ENCODE results near the gene LRP6.

Gene LRP6

DNA sequence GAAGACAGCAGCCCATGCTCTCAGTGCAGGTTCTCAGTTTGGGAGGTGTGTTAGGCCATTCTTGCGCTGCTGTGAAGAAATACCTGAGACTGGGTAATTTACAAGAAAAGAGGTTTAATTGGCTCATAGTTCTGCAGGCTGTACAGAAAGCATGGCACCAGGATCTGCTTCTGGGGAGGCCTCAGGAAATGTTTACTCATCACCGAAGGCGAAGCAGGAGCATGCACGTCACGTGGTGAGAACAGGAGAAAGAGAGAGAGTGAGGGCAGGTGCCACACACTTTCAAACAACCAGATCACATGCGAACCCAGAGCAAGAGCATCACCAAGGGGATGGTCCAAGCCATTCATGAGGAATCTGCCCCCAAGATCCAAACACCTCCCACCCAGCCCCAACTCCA, 9.0 kb upstream of the LRP6 start:
- no peak for DNase-seq (ENCODE audit: insufficient read length, low spot score)
- TF ChIP-seq, protein P1, sequence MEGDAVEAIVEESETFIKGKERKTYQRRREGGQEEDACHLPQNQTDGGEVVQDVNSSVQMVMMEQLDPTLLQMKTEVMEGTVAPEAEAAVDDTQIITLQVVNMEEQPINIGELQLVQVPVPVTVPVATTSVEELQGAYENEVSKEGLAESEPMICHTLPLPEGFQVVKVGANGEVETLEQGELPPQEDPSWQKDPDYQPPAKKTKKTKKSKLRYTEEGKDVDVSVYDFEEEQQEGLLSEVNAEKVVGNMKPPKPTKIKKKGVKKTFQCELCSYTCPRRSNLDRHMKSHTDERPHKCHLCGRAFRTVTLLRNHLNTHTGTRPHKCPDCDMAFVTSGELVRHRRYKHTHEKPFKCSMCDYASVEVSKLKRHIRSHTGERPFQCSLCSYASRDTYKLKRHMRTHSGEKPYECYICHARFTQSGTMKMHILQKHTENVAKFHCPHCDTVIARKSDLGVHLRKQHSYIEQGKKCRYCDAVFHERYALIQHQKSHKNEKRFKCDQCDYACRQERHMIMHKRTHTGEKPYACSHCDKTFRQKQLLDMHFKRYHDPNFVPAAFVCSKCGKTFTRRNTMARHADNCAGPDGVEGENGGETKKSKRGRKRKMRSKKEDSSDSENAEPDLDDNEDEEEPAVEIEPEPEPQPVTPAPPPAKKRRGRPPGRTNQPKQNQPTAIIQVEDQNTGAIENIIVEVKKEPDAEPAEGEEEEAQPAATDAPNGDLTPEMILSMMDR (IDR thresholded peaks at IDR 0.05; ENCODE audit: insufficient read depth, missing control alignments), result no peak
- no peak for FAIRE-seq

DNA sequence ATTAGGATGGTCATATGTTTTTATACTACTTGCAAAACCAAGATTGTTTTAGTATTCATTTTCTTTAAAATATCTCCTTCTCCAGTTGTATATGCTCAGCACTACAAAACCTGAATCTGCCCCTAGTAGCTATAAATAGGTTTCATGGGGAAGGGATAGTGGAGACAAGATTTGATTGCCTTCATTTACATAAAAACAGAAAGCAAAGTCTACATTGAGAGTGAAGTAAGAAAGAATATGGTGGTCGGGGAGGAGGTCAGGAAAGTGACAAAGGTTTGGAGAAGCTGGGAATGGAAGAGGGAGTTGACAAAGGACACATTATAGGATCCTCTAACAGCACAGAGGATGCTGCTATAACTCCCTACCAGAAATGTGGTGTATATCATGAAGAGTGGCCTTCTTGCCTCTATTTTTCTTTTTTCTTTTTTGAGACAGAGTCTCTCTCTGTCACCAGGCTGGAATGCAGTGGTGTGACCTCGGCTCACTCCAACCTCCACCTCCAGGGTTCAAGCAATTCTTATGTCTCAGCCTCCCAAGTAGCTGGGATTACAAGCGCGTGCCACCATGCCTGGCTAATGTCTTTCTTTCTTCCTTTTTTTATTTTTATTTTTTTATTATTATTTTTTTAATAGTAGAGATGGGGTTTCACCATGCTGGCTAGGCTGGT, 6.6 kb upstream of the LRP6 start:
- TF ChIP-seq, protein P1 (IDR thresholded peaks at IDR 0.05; ENCODE audit: insufficient read depth, missing control alignments), result no peak
- no peak for DNase-seq (ENCODE audit: insufficient read length, low spot score)
- FAIRE-seq, result no peak

DNA sequence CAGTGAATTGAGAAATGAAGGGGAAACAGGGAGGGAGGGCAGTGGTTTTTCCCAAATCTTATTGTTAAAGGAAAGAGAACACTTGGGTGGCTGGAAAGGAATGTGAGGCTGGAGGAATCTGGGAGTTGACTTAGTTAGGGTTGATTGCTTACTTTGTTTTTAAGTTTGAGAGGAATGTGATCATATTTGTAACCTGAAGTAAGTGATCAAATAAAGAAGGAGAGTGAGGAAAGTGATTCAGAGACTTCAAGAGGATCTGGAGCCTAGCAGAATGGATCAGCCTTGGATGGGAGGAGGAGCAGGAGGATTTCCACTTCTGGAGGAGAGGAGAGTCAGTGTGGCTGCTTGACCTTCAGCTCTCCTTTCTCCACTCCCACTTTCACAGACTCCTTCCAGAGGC, 6.0 kb upstream of the LRP6 start:
- no peak for FAIRE-seq
- DNase-seq (ENCODE audit: insufficient read length, low spot score), result no peak
- TF ChIP-seq, protein P1 (IDR thresholded peaks at IDR 0.05; ENCODE audit: insufficient read depth, missing control alignments), result no peak

DNA sequence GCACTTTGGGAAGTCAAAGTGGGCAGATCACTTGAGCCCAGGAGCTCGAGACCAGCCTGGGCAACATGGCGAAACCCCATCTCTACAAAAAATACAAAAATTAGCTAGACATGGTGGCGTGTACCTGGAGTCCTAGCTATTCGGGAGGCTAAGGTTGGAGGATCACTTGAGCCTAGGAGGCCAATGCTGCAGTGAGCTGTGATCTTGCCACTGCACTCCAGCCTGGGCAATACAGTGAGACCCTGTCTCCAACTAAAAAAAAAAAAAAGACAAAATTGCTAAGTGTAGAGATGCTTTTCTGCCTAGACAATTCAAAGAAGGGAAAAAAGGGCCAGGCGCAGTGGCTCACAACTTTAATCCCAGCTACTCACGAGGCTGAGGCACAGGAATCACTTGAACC, 3.4 kb upstream of the LRP6 start:
- FAIRE-seq, result no peak
- TF ChIP-seq, protein P1 (IDR thresholded peaks at IDR 0.05; ENCODE audit: insufficient read depth, missing control alignments), result no peak
- DNase-seq (ENCODE audit: insufficient read length, low spot score), result no peak

DNA sequence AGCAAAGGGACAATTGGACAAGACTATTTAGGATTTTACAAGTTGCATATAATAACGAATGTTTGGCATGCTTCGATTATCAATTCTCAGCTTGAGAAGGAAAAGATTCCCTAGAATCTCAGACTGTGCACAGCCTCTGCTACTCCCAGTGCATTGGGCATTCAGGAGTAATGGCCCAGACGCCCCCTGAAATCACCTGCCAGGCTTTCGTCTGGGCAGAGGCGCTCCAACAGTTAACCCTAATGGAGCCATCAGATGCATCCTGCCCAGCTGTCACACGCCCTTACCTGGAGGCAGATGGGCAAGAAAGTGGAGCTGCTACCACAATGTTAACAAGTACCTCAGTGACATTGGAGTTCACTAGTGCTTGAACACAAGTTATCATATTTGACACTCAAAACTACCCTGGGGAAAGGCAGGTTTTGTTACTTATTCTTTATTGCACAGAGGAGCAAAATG, 927 bp upstream of the LRP6 start:
- no peak for FAIRE-seq
- TF ChIP-seq, protein P1 (IDR thresholded peaks at IDR 0.05; ENCODE audit: insufficient read depth, missing control alignments), result no peak
- no peak for DNase-seq (ENCODE audit: insufficient read length, low spot score)

DNA sequence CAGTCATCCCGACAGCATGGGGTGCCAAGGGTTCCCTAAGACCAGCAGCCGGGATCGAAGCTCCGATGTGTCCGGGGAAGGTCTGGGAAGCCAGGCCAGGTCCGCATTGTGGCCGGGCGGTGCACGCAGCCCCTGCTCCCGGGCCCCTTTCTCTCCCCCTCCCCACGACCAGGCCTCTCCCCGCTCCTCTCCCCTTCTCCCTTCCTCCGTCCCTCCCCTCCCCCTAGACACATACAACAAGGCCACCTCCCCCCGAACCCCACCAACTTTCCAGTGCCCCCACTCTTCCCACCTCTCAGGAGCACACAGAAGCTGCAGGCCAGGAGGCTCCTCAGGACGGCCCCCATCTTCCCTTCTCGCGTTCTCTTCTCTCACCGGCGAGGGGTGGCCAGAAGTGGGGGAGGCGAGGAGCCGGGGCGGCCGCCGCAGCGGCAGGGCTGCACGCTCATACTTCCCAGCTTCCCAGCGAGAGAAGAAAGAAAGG, 413 bp downstream of the LRP6 start:
- TF ChIP-seq, protein P1 (IDR thresholded peaks at IDR 0.05; ENCODE audit: insufficient read depth, missing control alignments), result no peak
- FAIRE-seq, result no peak
- no peak for DNase-seq (ENCODE audit: insufficient read length, low spot score)

DNA sequence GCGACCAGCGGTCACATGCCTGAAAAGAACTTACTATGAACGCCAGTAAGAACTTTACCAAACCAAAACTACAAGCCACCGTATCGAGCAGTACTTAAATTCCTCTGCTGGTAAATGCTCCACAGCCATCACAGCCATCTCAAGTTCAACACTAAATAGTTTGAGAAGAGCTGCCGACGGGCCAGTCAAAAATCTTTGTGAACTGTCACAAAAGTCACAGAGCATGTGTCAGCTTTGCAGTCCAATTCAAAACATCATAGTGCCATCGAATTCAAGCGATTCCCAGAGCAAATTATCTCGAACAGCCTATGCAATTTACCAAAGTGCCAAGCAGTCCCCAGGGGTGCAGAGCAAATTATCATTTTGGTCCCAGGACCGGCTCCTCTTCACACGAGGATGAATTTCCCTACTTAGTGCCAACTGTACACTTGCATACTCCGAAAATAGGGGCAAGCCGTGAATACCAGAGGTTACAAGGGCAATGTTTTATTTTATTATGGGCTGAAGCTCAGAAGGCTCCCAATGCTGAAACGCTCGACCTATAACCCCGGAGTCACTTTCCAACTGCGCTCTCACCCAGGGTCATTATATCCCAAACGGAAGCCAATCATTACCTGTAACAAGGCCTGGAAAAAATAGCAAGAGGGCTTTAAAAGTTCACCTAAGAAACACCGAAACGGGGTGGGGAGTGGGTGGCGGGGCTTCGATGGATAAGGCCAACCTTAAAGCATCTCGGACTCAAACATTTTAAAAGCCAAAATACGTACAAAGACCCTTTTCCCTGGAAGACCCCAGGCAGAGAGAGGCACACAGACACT, 1.1 kb downstream of the LRP6 start:
- TF ChIP-seq, protein P1 (IDR thresholded peaks at IDR 0.05; ENCODE audit: insufficient read depth, missing control alignments), result no peak
- no peak for FAIRE-seq
- no peak for DNase-seq (ENCODE audit: insufficient read length, low spot score)
